ENCODE results near the gene TMEM39B.

DNA sequence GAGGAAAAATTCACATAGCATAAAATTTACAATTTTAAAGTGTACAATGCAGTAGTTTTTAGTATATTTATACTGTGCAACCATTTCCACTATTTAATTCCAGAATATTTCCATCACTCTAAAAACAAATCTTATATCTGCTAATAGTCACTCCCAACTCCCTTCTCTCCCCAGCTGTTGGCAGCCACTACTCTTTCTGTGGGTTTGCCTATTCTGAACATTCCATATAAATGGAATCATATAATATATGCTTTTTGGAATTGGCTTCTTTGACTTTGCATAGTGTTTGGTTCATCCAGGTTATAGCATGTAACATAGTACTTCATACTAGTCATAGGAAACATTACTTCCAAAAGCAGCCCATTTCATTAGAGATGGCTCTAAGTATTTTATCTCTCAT is 25.0 kb upstream of the TMEM39B start:
- TF ChIP-seq POLR2A (IDR thresholded peaks at IDR 0.05) (no peak), POLR2AphosphoS5 (IDR thresholded peaks at IDR 0.05) (no peak)
- TF ChIP-seq, protein P1, sequence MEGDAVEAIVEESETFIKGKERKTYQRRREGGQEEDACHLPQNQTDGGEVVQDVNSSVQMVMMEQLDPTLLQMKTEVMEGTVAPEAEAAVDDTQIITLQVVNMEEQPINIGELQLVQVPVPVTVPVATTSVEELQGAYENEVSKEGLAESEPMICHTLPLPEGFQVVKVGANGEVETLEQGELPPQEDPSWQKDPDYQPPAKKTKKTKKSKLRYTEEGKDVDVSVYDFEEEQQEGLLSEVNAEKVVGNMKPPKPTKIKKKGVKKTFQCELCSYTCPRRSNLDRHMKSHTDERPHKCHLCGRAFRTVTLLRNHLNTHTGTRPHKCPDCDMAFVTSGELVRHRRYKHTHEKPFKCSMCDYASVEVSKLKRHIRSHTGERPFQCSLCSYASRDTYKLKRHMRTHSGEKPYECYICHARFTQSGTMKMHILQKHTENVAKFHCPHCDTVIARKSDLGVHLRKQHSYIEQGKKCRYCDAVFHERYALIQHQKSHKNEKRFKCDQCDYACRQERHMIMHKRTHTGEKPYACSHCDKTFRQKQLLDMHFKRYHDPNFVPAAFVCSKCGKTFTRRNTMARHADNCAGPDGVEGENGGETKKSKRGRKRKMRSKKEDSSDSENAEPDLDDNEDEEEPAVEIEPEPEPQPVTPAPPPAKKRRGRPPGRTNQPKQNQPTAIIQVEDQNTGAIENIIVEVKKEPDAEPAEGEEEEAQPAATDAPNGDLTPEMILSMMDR (IDR thresholded peaks at IDR 0.05) = no peak

All from suprapubic skin (tissue), 4 donors.